Lower lobe of right lung (tissue), 2 donors: ENCODE results near the gene KRT86. TPM values are rescaled to one million over a fixed set of nuclear protein-coding genes. Genes with fewer than 3 reads are reported as not detected.
"Not testable (repeated sequence)": the region's sequence is repeated elsewhere in the genome, so short reads cannot be mapped to it uniquely, and the experiment has no call there.

Experiments used
- ATAC-seq, 2 donors: fragments of 200-7000 bp; cut with Tn5 transposase; one replicate each; pipeline ENCODE4 v1.9.1; 2020 to 2022; ENCODE audit warnings: mild to moderate bottlenecking in 2 of 2, moderate library complexity in 2 of 2
- DNase-seq: peaks from one replicate; pipeline ENCODE4 v3.0.0-alpha.2; 2020
- H3K27ac ChIP-seq: fragments of 200-600 bp; one replicate; pipeline ENCODE4 v1.8.0; 2022
- H3K27me3 ChIP-seq: fragments of 200-600 bp; one replicate; pipeline ENCODE4 v1.8.0; 2022; ENCODE audit warnings: low read depth
- H3K36me3 ChIP-seq: fragments of 200-600 bp; one replicate; pipeline ENCODE4 v1.8.0; 2022; ENCODE audit warnings: mild to moderate bottlenecking
- H3K4me1 ChIP-seq: fragments of 200-600 bp; one replicate; pipeline ENCODE4 v1.8.0; 2022
- H3K4me3 ChIP-seq: fragments of 200-600 bp; one replicate; pipeline ENCODE4 v1.8.0; 2022; ENCODE audit warnings: mild to moderate bottlenecking
- H3K9me3 ChIP-seq: fragments of 200-600 bp; one replicate; pipeline ENCODE4 v1.8.0; 2022
- intact Hi-C: fragments of 100-400 bp; cut with DNase I; formaldehyde crosslinking; loops from one replicate; pipeline ENCODE4 v1.11.0; 2022
- total RNA-seq: library from RNA; stranded (reverse); fragmentation: NEBNext Ultra II Directional; extraction: Animal tissue kit (Norgen Biotek cat#: 25700); gene quantifications from one replicate; pipeline ENCODE4 v1.2.1, GENCODE V29; 2021
- TF ChIP-seq, protein P1 (sequence below): fragments of 200-600 bp; IDR thresholded peaks from one replicate; pipeline ENCODE4 v1.8.0; 2022; ENCODE audit warnings: antibody characterized with exemption, mild to moderate bottlenecking
- donor health status: DM: no; HTN: yes; CAD: no; lungs with severe emphysema.

The KRT86 gene
- total RNA-seq, 1 donor from 2014 or later, result 0.74 TPM

DNA sequence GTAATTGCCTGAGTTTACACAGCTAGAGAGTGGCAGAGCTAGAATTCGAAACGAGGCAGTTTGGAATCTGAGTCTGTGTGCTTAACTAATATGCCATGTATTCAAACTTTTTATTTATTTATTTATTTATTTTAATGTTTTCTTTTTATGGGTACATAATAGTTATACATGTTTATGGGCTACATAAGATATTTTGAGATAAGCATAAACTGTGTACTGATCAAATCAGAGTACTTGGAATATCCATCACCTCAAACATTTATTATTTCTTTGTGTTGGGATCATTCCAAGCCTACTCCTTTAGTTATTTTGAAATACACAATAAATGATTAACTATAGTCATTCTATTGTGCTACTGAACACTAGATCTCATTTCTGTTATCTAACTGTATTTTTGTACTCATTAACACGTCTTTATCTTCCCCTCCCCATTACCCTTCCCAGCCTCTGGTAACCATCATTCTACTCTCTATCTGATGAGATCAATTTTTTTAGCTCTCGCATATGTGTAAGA, 24.3 kb downstream of the KRT86 start:
- H3K27me3 ChIP-seq, result peaks cover 7% of the 10 kb centered on the region
- DNase-seq (no peak), ATAC-seq (no peak)
- H3K9me3 ChIP-seq, result no peaks in the 10 kb centered on the region
- TF ChIP-seq, protein P1, sequence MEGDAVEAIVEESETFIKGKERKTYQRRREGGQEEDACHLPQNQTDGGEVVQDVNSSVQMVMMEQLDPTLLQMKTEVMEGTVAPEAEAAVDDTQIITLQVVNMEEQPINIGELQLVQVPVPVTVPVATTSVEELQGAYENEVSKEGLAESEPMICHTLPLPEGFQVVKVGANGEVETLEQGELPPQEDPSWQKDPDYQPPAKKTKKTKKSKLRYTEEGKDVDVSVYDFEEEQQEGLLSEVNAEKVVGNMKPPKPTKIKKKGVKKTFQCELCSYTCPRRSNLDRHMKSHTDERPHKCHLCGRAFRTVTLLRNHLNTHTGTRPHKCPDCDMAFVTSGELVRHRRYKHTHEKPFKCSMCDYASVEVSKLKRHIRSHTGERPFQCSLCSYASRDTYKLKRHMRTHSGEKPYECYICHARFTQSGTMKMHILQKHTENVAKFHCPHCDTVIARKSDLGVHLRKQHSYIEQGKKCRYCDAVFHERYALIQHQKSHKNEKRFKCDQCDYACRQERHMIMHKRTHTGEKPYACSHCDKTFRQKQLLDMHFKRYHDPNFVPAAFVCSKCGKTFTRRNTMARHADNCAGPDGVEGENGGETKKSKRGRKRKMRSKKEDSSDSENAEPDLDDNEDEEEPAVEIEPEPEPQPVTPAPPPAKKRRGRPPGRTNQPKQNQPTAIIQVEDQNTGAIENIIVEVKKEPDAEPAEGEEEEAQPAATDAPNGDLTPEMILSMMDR, result no peak
- H3K4me3 ChIP-seq, result no peak overlapping the region
- H3K36me3 ChIP-seq, result no peaks in the 10 kb centered on the region
- H3K27ac ChIP-seq, result no peak overlapping the region
- intact Hi-C loops, result no loop called here
- H3K4me1 ChIP-seq, result no peaks in the 10 kb centered on the region

DNA sequence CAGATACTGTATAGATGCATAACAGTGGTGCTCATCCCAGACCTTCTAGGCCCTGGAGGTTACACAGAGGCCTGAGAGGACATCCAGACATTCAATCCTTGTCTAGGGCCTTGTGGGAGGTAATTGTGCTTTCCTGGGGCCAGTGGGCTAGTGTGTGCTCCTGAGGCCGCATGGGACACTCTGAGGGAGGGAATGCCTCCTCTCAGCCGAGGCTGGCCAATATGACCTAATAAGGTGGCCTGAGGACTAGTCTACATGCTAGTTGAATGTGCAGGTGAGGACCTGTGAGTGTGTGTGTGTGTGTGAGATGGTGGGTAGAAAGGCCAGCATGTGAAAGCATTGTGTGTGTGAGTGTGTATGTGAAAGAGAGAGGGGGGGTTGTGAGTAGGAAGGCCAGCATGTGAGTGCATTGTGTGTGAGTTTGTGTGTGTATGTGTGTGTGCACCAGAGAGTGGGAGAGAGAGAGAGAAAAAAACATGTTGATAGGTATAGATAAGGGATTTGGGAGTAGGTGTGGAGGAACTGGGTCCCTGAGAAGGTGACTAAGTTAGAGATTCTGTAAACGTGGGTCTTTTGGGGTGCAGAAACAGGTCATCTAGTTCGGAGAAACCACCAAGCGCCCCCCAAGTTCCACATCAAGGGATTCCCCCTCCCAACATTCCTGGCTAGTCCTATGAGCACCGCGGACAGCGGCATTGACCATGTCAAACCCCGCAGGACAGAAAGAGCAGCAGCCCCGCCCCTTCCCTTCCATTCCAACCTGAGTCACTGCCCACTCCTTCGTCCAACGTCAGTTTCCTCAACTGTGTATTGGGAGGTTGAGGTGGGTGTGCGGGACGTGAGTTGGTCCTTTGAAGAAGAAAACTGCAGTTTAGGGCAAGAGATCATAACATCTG, 26.6 kb downstream of the KRT86 start:
- ATAC-seq (no peak), DNase-seq (no peak)
- Histone ChIP-seq H3K36me3 (no peaks in the 10 kb centered on the region), H3K4me1 (no peaks in the 10 kb centered on the region), H3K4me3 (no peak overlapping the region), H3K27me3 (peaks cover 7% of the 10 kb centered on the region), H3K9me3 (no peaks in the 10 kb centered on the region), H3K27ac (no peak overlapping the region)
- TF ChIP-seq, protein P1, result no peak
- intact Hi-C loops, result no loop called here

DNA sequence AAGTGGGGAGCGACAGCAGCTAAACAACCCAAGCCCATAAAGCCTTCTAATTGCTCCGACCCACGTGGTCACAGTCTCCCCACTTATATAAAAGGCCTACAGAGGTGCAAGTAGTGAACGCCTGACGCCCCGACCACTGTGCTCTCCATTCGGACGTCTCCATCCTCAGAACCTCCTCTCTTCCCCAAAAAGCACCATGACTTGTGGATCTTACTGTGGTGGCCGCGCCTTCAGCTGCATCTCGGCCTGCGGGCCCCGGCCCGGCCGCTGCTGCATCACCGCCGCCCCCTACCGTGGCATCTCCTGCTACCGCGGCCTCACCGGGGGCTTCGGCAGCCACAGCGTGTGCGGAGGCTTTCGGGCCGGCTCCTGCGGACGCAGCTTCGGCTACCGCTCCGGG, 27.3 kb downstream of the KRT86 start:
- intact Hi-C loops, H3K4me1 ChIP-seq, ATAC-seq, H3K27me3 ChIP-seq, DNase-seq, H3K4me3 ChIP-seq, H3K36me3 ChIP-seq, H3K27ac ChIP-seq, H3K9me3 ChIP-seq: not testable (repeated sequence)

GRCh38 chr12:52302242-52302914, 27.9 kb downstream of the KRT86 start:
- H3K9me3 ChIP-seq, H3K4me3 ChIP-seq, H3K27me3 ChIP-seq, ATAC-seq, DNase-seq, H3K4me1 ChIP-seq, H3K36me3 ChIP-seq, H3K27ac ChIP-seq, intact Hi-C loops: not testable (repeated sequence)

DNA sequence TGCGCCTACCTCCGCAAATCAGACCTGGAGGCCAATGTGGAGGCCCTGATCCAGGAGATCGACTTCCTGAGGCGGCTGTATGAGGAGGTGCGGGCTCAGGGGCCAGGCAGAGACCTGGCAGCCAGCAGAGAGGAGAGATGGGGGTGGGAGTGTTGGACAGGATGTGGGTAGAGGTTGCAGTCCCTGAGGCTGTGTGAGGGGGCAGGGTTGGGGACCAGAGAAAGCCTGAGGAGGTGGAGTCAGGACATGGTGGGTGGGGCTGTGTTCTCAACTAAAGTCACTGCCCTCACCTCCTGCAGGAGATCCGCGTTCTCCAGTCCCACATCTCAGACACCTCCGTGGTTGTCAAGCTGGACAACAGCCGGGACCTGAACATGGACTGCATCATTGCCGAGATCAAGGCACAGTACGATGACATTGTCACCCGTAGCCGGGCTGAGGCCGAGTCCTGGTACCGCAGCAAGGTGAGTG, 30.5 kb downstream of the KRT86 start:
- H3K4me3 ChIP-seq, H3K36me3 ChIP-seq, intact Hi-C loops, H3K9me3 ChIP-seq, H3K27ac ChIP-seq, DNase-seq: not testable (repeated sequence)
- Histone ChIP-seq H3K27me3 (peaks cover 32% of the 10 kb centered on the region), H3K4me1 (peaks cover 12% of the 10 kb centered on the region)
- peak in 1 of 2 donors; percentile 20 for ATAC-seq

DNA sequence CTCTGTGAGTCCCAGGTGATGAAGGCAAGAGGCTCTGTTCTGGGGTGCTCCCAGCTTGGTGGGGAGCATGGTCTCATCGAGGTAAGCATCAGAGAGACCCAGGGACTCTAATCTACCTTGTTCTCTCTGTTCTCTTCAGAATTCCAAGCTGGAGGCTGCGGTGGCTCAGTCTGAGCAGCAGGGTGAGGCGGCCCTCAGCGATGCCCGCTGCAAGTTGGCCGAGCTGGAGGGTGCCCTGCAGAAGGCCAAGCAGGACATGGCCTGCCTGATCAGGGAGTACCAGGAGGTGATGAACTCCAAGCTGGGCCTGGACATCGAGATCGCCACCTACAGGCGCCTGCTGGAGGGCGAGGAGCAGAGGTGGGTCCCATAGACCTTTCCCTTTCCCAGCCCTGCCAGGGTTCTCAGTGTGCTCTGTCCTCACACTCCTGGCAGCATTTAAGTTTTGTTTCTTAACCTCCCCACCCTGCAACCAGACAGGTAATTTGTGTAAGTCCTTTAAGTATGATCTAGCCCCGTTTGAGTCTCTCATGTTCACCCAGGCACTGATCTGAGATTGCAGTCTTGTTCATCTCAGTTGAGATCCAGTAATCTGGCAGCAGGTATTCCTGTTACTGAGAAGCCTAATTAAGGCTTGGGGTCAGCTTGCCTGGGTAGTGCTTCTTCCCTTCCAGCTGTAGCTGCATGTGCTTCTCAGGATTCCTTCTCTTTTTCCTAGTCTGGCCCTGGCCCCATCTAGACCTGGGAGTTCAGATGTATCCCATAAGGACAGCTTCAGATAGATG, 31.7 kb downstream of the KRT86 start:
- Histone ChIP-seq H3K27ac (no peak overlapping the region), H3K9me3 (no peaks in the 10 kb centered on the region), H3K36me3 (no peaks in the 10 kb centered on the region), H3K4me3 (no peak overlapping the region), H3K4me1 (peaks cover 12% of the 10 kb centered on the region), H3K27me3 (peaks cover 34% of the 10 kb centered on the region)
- intact Hi-C loops, result no loop called here
- TF ChIP-seq, protein P1, result no peak
- ATAC-seq (no peak), DNase-seq (no peak)
